Measurements from ENCODE around the gene ERCC1.

- TF ChIP-seq CTCF (IDR thresholded peaks at IDR 0.05; ENCODE audit: insufficient read depth, low read length, poor library complexity, severe bottlenecking) = no peak
- no peak for TF ChIP-seq EZH2phosphoT487 (conservative IDR thresholded peaks at IDR 0.05; ENCODE audit: low read length)
Observed at GRCh38 chr19:45444318-45445041, 20.8 kb upstream of the ERCC1 start.
